Measurements from ENCODE around the gene RAVER2. TPM values are rescaled to one million over a fixed set of nuclear protein-coding genes. Genes with fewer than 3 reads are reported as not detected.

The RAVER2 gene
- total RNA-seq, 1 experiment from 2014 or later, result 11.4 TPM

DNA sequence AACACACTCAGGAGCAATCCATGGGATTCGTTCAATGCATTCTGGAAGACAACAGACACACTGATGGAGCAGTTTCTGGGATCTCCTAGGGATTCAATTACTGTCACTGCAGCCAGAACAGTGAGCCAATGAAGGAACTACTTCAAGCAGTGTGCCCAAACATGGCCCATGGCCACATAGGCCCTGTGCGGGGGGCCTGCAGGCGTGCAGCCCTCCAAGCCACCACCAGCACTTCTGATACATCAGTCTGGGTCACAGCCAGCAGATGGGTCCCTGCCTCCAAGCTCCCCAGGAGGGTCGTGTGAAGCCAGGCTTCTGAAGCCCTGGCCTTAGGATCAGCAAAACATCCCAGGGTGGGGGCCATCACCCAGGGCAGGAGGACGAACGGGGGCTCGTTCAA is 99.3 kb downstream of the RAVER2 start:
- Histone ChIP-seq H3K79me2 (ENCODE audit: low read length) (no peaks in the 10 kb centered on the region), H3K36me3 (ENCODE audit: low read depth, low read length) (peaks cover 9% of the 10 kb centered on the region; the same call in 1 of the 2 replicates), H3K27ac (ENCODE audit: low read length) (no peak overlapping the region), H2AFZ (ENCODE audit: low read length) (no peak overlapping the region), H3K4me3 (ENCODE audit: low read length) (no peak overlapping the region), H3F3A (ENCODE audit: low read length, unreplicated experiment) (no peaks in the 10 kb centered on the region), H3K4me2 (ENCODE audit: low read length) (no peak overlapping the region), H3K9me3 (ENCODE audit: low read length) (no peaks in the 10 kb centered on the region), H3K9me2 (replicated peaks; ENCODE audit: low read length) (no peaks in the 10 kb centered on the region), H3K27me3 (ENCODE audit: low read length) (no peaks in the 10 kb centered on the region), H4K20me1 (ENCODE audit: low read length) (no peaks in the 10 kb centered on the region), H3K9ac (ENCODE audit: low read length) (no peak overlapping the region), H3K4me1 (ENCODE audit: insufficient read depth, low read length) (peaks cover 8% of the 10 kb centered on the region)
- ATAC-seq (no peak), DNase-seq (no peak)
- TF ChIP-seq EZH2phosphoT487 (IDR thresholded peaks at IDR 0.05; ENCODE audit: borderline replicate concordance, low read length) (no peak), EZH2 (IDR thresholded peaks at IDR 0.05; ENCODE audit: low read length, unreplicated experiment) (no peak)
- TF ChIP-seq, protein P1, sequence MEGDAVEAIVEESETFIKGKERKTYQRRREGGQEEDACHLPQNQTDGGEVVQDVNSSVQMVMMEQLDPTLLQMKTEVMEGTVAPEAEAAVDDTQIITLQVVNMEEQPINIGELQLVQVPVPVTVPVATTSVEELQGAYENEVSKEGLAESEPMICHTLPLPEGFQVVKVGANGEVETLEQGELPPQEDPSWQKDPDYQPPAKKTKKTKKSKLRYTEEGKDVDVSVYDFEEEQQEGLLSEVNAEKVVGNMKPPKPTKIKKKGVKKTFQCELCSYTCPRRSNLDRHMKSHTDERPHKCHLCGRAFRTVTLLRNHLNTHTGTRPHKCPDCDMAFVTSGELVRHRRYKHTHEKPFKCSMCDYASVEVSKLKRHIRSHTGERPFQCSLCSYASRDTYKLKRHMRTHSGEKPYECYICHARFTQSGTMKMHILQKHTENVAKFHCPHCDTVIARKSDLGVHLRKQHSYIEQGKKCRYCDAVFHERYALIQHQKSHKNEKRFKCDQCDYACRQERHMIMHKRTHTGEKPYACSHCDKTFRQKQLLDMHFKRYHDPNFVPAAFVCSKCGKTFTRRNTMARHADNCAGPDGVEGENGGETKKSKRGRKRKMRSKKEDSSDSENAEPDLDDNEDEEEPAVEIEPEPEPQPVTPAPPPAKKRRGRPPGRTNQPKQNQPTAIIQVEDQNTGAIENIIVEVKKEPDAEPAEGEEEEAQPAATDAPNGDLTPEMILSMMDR (conservative IDR thresholded peaks at IDR 0.05; ENCODE audit: low read depth, low read length), result no peak
- ChIA-PET POLR2A (ENCODE audit: unreplicated experiment) (no interaction called here), CTCF (no interaction called here)
- intact Hi-C loops (cut with micrococcal nuclease), result loop anchor here (5.0 kb wide), 1 partner anchor 123 kb away; the partner anchor contains the start of gene JAK1
- no TSS peak for BruUV-seq (replicated peaks)

DNA sequence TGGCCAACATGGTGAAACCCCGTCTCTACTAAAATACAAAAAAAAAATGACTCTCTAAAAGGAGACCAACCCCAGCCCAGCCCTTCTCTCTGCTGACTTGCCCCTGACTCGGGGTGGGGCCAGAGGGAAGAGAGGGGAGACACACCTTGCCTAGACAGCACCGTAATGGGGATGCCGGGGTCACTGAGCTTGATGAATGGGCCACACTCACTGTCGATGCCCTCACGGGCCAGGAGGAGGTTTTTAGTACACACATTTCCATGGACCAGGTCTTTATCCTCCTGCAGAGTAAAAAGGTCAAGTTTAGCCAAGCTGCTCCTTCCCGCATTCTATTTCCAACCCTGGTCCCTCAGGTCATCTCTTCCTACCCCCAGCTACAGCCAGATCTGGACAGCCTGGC is 99.7 kb downstream of the RAVER2 start:
- intact Hi-C loops (cut with micrococcal nuclease), result loop anchor here (5.0 kb wide), 1 partner anchor 123 kb away; the partner anchor contains the start of gene JAK1
- Histone ChIP-seq H4K20me1 (ENCODE audit: low read length) (no peaks in the 10 kb centered on the region), H2AFZ (ENCODE audit: low read length) (no peak overlapping the region), H3K9me2 (replicated peaks; ENCODE audit: low read length) (no peaks in the 10 kb centered on the region), H3K36me3 (ENCODE audit: low read depth, low read length) (peaks cover 7% of the 10 kb centered on the region; the same call in 1 of the 2 replicates), H3K9ac (ENCODE audit: low read length) (no peak overlapping the region), H3K9me3 (ENCODE audit: low read length) (no peaks in the 10 kb centered on the region), H3F3A (ENCODE audit: low read length, unreplicated experiment) (no peaks in the 10 kb centered on the region), H3K4me2 (ENCODE audit: low read length) (no peak overlapping the region), H3K27me3 (ENCODE audit: low read length) (no peaks in the 10 kb centered on the region), H3K4me3 (ENCODE audit: low read length) (no peak overlapping the region), H3K79me2 (ENCODE audit: low read length) (no peaks in the 10 kb centered on the region), H3K27ac (ENCODE audit: low read length) (no peak overlapping the region), H3K4me1 (ENCODE audit: insufficient read depth, low read length) (peaks cover 8% of the 10 kb centered on the region)
- no peak for ATAC-seq
- TF ChIP-seq, protein P1 (conservative IDR thresholded peaks at IDR 0.05; ENCODE audit: low read depth, low read length), result no peak
- no peak for TF ChIP-seq EZH2phosphoT487 (IDR thresholded peaks at IDR 0.05; ENCODE audit: borderline replicate concordance, low read length)
- no peak for TF ChIP-seq EZH2 (IDR thresholded peaks at IDR 0.05; ENCODE audit: low read length, unreplicated experiment)
- no peak for DNase-seq
- BruUV-seq (replicated peaks), result no TSS peak
- ChIA-PET CTCF (no interaction called here), POLR2A (ENCODE audit: unreplicated experiment) (no interaction called here)

DNA sequence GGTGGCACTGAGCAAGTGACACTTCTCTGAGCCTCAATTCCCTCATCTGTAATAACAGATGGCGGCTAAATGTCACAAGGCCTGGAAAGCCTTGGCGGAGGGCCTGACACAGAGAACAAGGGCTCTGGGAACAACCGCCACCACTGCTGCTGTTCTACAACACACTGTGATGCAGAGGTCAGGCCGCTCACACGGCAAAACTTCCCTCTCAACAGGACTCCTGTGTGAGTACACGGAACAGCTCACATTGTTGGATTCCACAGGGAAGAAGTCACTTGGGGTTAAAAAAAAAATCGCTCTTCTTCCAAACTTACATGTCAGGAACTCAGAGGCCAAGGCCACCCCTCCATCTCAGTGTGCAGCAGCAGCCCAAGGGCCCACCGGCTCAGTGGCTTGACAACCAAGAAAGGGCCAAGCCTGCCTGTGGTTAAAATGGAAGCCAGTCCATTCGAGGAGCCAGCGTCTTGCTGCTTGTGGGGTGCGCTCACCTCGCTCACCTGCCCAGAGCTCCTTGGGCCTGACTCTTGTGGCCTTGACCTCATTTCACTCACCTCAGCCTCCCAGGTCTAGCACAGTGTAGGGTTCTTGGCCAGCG is 101.1 kb downstream of the RAVER2 start:
- ChIA-PET POLR2A (ENCODE audit: unreplicated experiment) (no interaction called here), CTCF (no interaction called here)
- H3K4me1 ChIP-seq (ENCODE audit: insufficient read depth, low read length), result peaks cover 8% of the 10 kb centered on the region
- no peak overlapping the region for H2AFZ ChIP-seq (ENCODE audit: low read length)
- H3K4me2 ChIP-seq (ENCODE audit: low read length), result no peak overlapping the region
- no peaks in the 10 kb centered on the region for H3K9me3 ChIP-seq (ENCODE audit: low read length)
- DNase-seq (no peak), ATAC-seq (no peak)
- no peaks in the 10 kb centered on the region for H3K79me2 ChIP-seq (ENCODE audit: low read length)
- no peaks in the 10 kb centered on the region for H3F3A ChIP-seq (ENCODE audit: low read length, unreplicated experiment)
- no TSS peak for BruUV-seq (replicated peaks)
- H3K27me3 ChIP-seq (ENCODE audit: low read length), result no peaks in the 10 kb centered on the region
- no peaks in the 10 kb centered on the region for H4K20me1 ChIP-seq (ENCODE audit: low read length)
- H3K9me2 ChIP-seq (replicated peaks; ENCODE audit: low read length), result no peaks in the 10 kb centered on the region
- H3K9ac ChIP-seq (ENCODE audit: low read length), result no peak overlapping the region
- TF ChIP-seq, protein P1 (conservative IDR thresholded peaks at IDR 0.05; ENCODE audit: low read depth, low read length), result no peak
- TF ChIP-seq EZH2 (IDR thresholded peaks at IDR 0.05; ENCODE audit: low read length, unreplicated experiment) (no peak), EZH2phosphoT487 (IDR thresholded peaks at IDR 0.05; ENCODE audit: borderline replicate concordance, low read length) (no peak)
- H3K4me3 ChIP-seq (ENCODE audit: low read length), result no peak overlapping the region
- intact Hi-C loops (cut with micrococcal nuclease), result loop anchor here (1.0 kb wide), 1 partner anchor 26 kb away; no protein-coding TSS in a partner anchor
- no peak overlapping the region for H3K27ac ChIP-seq (ENCODE audit: low read length)
- no peaks in the 10 kb centered on the region; the same call in 1 of the 2 replicates for H3K36me3 ChIP-seq (ENCODE audit: low read depth, low read length)
